ENCODE results near the gene DLG1. TPM values are rescaled to one million over a fixed set of nuclear protein-coding genes. Genes with fewer than 3 reads are reported as not detected.

The DLG1 gene
- total and polyA plus RNA-seq, 9 of the 15 experiments (the other 6 are each of a cell fraction or from before 2014, with no cell fraction given): 9.4 to 63.5 (median 43.6) TPM

GRCh38 chr3:197234947-197235914 is 63.2 kb downstream of the DLG1 start:
- Histone ChIP-seq H3K36me3 (ENCODE audit: control insufficient read depth, insufficient read depth, low read length) (peaks cover 3% of the 10 kb centered on the region; the same call in 2 of the 3 replicates), H3K9me3 (replicated peaks; ENCODE audit: control insufficient read depth, insufficient read depth, low read depth, low read length) (no peaks in the 10 kb centered on the region; the same call in 1 of the 2 replicates), H3K9ac (ENCODE audit: insufficient read depth in 1 of 2, low read depth in 2 of 2, low read length in 2 of 2) (no peak overlapping the region), H3K9me1 (ENCODE audit: control insufficient read depth, insufficient read depth, low read length) (no peaks in the 10 kb centered on the region), H3K27ac (ENCODE audit: extremely low read depth, low read depth, low read length) (no peak overlapping the region), H3K4me2 (ENCODE audit: insufficient read depth, low read length) (no peak overlapping the region), H3K4me1 (replicated peaks in 1 of 2; ENCODE audit: control insufficient read depth in 2 of 2, insufficient read depth in 2 of 2, low read length in 2 of 2) (no peaks in the 10 kb centered on the region; a peak in 1 of 5 replicates), H3K27me3 (ENCODE audit: control insufficient read depth in 2 of 2, insufficient read depth in 2 of 2, low read length in 2 of 2) (no peaks in the 10 kb centered on the region), H2AFZ (ENCODE audit: low read depth, low read length) (no peak overlapping the region), H3K79me2 (ENCODE audit: control insufficient read depth, insufficient read depth, low read length) (peaks cover 92% of the 10 kb centered on the region), H3K4me3 (no peak overlapping the region), H4K20me1 (replicated peaks; ENCODE audit: control insufficient read depth, insufficient read depth, low read length) (no peaks in the 10 kb centered on the region; the same call in 1 of the 2 replicates)
- WGBS (ENCODE audit: insufficient coverage, low coverage, missing lambda C conversion rate): 83% methylated on average over 4 of the region's 4 CpGs
- TF ChIP-seq RFX7 (CRISPR knock-in tag; IDR thresholded peaks at IDR 0.05) (no peak), CBX3 (IDR thresholded peaks at IDR 0.05; ENCODE audit: borderline replicate concordance in 1 of 2, low read length in 2 of 2) (no peak), LARP7 (IDR thresholded peaks at IDR 0.05) (no peak), E2F4 (CRISPR knock-in tag; IDR thresholded peaks at IDR 0.05; ENCODE audit: low read depth) (no peak), TAF7 (tag; IDR thresholded peaks at IDR 0.05) (no peak), BRCA1 (IDR thresholded peaks at IDR 0.05) (no peak), BRCA1 (CRISPR knock-in tag; IDR thresholded peaks at IDR 0.05) (no peak), MTA1 (IDR thresholded peaks at IDR 0.05; ENCODE audit: borderline replicate concordance) (no peak), HNRNPK (IDR thresholded peaks at IDR 0.05; ENCODE audit: low read depth, low read length, poor library complexity, severe bottlenecking) (no peak), ZNF511 (CRISPR knock-in tag; IDR thresholded peaks at IDR 0.05) (no peak)
- TF ChIP-seq, protein P1, sequence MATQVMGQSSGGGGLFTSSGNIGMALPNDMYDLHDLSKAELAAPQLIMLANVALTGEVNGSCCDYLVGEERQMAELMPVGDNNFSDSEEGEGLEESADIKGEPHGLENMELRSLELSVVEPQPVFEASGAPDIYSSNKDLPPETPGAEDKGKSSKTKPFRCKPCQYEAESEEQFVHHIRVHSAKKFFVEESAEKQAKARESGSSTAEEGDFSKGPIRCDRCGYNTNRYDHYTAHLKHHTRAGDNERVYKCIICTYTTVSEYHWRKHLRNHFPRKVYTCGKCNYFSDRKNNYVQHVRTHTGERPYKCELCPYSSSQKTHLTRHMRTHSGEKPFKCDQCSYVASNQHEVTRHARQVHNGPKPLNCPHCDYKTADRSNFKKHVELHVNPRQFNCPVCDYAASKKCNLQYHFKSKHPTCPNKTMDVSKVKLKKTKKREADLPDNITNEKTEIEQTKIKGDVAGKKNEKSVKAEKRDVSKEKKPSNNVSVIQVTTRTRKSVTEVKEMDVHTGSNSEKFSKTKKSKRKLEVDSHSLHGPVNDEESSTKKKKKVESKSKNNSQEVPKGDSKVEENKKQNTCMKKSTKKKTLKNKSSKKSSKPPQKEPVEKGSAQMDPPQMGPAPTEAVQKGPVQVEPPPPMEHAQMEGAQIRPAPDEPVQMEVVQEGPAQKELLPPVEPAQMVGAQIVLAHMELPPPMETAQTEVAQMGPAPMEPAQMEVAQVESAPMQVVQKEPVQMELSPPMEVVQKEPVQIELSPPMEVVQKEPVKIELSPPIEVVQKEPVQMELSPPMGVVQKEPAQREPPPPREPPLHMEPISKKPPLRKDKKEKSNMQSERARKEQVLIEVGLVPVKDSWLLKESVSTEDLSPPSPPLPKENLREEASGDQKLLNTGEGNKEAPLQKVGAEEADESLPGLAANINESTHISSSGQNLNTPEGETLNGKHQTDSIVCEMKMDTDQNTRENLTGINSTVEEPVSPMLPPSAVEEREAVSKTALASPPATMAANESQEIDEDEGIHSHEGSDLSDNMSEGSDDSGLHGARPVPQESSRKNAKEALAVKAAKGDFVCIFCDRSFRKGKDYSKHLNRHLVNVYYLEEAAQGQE (IDR thresholded peaks at IDR 0.05; ENCODE audit: borderline replicate concordance): no peak
- TF ChIP-seq, protein P1 (CRISPR knock-in tag; IDR thresholded peaks at IDR 0.05; ENCODE audit: low read depth): no peak
- POLR2A ChIA-PET: interaction anchor here (0.6 to 1.3 kb wide), 2 partner anchors 21 to 278 kb away, joined by 3 read pairs; no protein-coding TSS in a partner anchor
- CTCF ChIA-PET (ENCODE audit: low intra/inter-chr PET ratio): no interaction called here
- ATAC-seq (no peak), DNase-seq (ENCODE audit: extremely low read depth in 1 of 4, low spot score in 3 of 4) (no peak), FAIRE-seq (no peak)
- in situ Hi-C loops (cut with MboI): no loop called here
- intact Hi-C loops (cut with micrococcal nuclease): no loop called here
- no TSS peak for BruUV-seq (replicated peaks)
